ENCODE measurements around the gene RANBP10. TPM values are rescaled to one million over a fixed set of nuclear protein-coding genes. Genes with fewer than 3 reads are reported as not detected.

Gene RANBP10
- total and polyA plus RNA-seq, 2 of the 13 experiments (the other 11 are each of a cell fraction or from before 2014, with no cell fraction given) = 9.2 to 22.7 TPM

- TF ChIP-seq PCBP1 (IDR thresholded peaks at IDR 0.05; ENCODE audit: borderline replicate concordance, low read depth, low read length) (no peak), MAFK (conservative IDR thresholded peaks at IDR 0.05 in 1 of 2, IDR thresholded peaks at IDR 0.05 in 1 of 2; ENCODE audit: low read length in 2 of 2) (no peak), KLF12 (CRISPR knock-in tag; IDR thresholded peaks at IDR 0.05; ENCODE audit: borderline replicate concordance) (no peak), ZNF124 (CRISPR knock-in tag; IDR thresholded peaks at IDR 0.05) (no peak), HOXD1 (CRISPR knock-in tag; IDR thresholded peaks at IDR 0.05) (no peak), RCOR2 (CRISPR knock-in tag; IDR thresholded peaks at IDR 0.05) (no peak), ZNF18 (CRISPR knock-in tag; IDR thresholded peaks at IDR 0.05; ENCODE audit: insufficient replicate concordance) (peak; percentile 32), ZNF382 (CRISPR knock-in tag; IDR thresholded peaks at IDR 0.05; ENCODE audit: borderline replicate concordance) (no peak), ATRX (CRISPR knock-in tag; IDR thresholded peaks at IDR 0.05; ENCODE audit: borderline replicate concordance) (no peak), ZC3H4 (CRISPR knock-in tag; IDR thresholded peaks at IDR 0.05; ENCODE audit: borderline replicate concordance) (no peak), ZBTB46 (CRISPR knock-in tag; IDR thresholded peaks at IDR 0.05; ENCODE audit: borderline replicate concordance) (no peak), IKZF1 (IDR thresholded peaks at IDR 0.05) (no peak), ARHGAP35 (CRISPR knock-in tag; IDR thresholded peaks at IDR 0.05; ENCODE audit: borderline replicate concordance) (no peak), ZNF609 (CRISPR knock-in tag; IDR thresholded peaks at IDR 0.05; ENCODE audit: borderline replicate concordance) (no peak), CREB3 (CRISPR knock-in tag; IDR thresholded peaks at IDR 0.05) (no peak), CEBPZ (IDR thresholded peaks at IDR 0.05; ENCODE audit: low read length) (no peak)
Observed at GRCh38 chr16:67804853-67805542, 1.4 kb downstream of the RANBP10 start (continued).

All from HepG2 (cell line).